ENCODE measurements around the gene TEX36.
A peak's percentile ranks its signal among the peaks of the same experiment; 100 is the strongest.

The TEX36 gene

GRCh38 chr10:125692601-125693523 lies 9.9 kb upstream of the TEX36 start:
- Histone ChIP-seq H3K27ac (peak overlapping the region; percentile 36), H3K4me1 (peaks cover 42% of the 10 kb centered on the region), H3K9ac (no peak overlapping the region), H3K36me3 (no peaks in the 10 kb centered on the region), H4K20me1 (no peaks in the 10 kb centered on the region), H3K4me2 (peak overlapping the region; percentile 69), H3K4me3 (no peak overlapping the region), H3K27me3 (no peaks in the 10 kb centered on the region), H3K9me3 (no peaks in the 10 kb centered on the region)
- no peak for TF ChIP-seq Cebpa-rat (IDR thresholded peaks at IDR 0.05)

- Histone ChIP-seq H3K4me1 (peaks cover 42% of the 10 kb centered on the region), H3K9me3 (no peaks in the 10 kb centered on the region), H3K27ac (peak overlapping the region; percentile 36), H3K9ac (peak overlapping the region; percentile 20; the same call in 1 of the 2 replicates), H3K4me3 (no peak overlapping the region), H3K4me2 (peak overlapping the region; percentile 69), H3K27me3 (no peaks in the 10 kb centered on the region), H3K36me3 (no peaks in the 10 kb centered on the region), H4K20me1 (no peaks in the 10 kb centered on the region)
- TF ChIP-seq Cebpa-rat (IDR thresholded peaks at IDR 0.05), result no peak
Observed at GRCh38 chr10:125692196-125692595, 9.2 kb upstream of the TEX36 start.

- Histone ChIP-seq H3K36me3 (no peaks in the 10 kb centered on the region), H3K4me3 (peak overlapping the region; percentile 5; the same call in 1 of the 2 replicates), H3K9ac (peak overlapping the region; percentile 20; the same call in 1 of the 2 replicates), H3K4me1 (peaks cover 42% of the 10 kb centered on the region), H3K4me2 (peak overlapping the region; percentile 69), H3K27ac (peak overlapping the region; percentile 19; the same call in 1 of the 2 replicates), H4K20me1 (no peaks in the 10 kb centered on the region), H3K27me3 (no peaks in the 10 kb centered on the region), H3K9me3 (no peaks in the 10 kb centered on the region)
- no peak for TF ChIP-seq Cebpa-rat (IDR thresholded peaks at IDR 0.05)
Observed at GRCh38 chr10:125691160-125691981, 8.4 kb upstream of the TEX36 start.

- H3K4me1 ChIP-seq, result peaks cover 47% of the 10 kb centered on the region
- no peak overlapping the region for H3K4me3 ChIP-seq
- peak overlapping the region; percentile 69 for H3K4me2 ChIP-seq
- H3K9ac ChIP-seq, result no peak overlapping the region
- no peaks in the 10 kb centered on the region for H3K9me3 ChIP-seq
- H3K36me3 ChIP-seq, result no peaks in the 10 kb centered on the region
- no peaks in the 10 kb centered on the region for H3K27me3 ChIP-seq
- no peak overlapping the region for H3K27ac ChIP-seq
- TF ChIP-seq Cebpa-rat (IDR thresholded peaks at IDR 0.05), result no peak
- H4K20me1 ChIP-seq, result no peaks in the 10 kb centered on the region
Observed at GRCh38 chr10:125689955-125690569, 7.1 kb upstream of the TEX36 start.

GRCh38 chr10:125687507-125688185 lies 4.7 kb upstream of the TEX36 start:
- Histone ChIP-seq H3K4me1 (peaks cover 50% of the 10 kb centered on the region), H3K9me3 (no peaks in the 10 kb centered on the region), H3K27ac (no peak overlapping the region), H3K4me2 (no peak overlapping the region), H4K20me1 (no peaks in the 10 kb centered on the region), H3K4me3 (no peak overlapping the region), H3K9ac (no peak overlapping the region), H3K36me3 (no peaks in the 10 kb centered on the region), H3K27me3 (no peaks in the 10 kb centered on the region)
- TF ChIP-seq Cebpa-rat (IDR thresholded peaks at IDR 0.05), result no peak

GRCh38 chr10:125684581-125684980 lies 1.6 kb upstream of the TEX36 start:
- H3K27me3 ChIP-seq, result no peaks in the 10 kb centered on the region
- peak overlapping the region; percentile 52 for H3K4me2 ChIP-seq
- peaks cover 21% of the 10 kb centered on the region for H3K4me1 ChIP-seq
- no peaks in the 10 kb centered on the region for H3K36me3 ChIP-seq
- H3K9ac ChIP-seq, result no peak overlapping the region
- 0 out of 2 replicates have a peak overlapping the region, but pooled peaks have one; percentile 13 for H3K27ac ChIP-seq
- H3K9me3 ChIP-seq, result no peaks in the 10 kb centered on the region
- H4K20me1 ChIP-seq, result no peaks in the 10 kb centered on the region
- no peak for TF ChIP-seq Cebpa-rat (IDR thresholded peaks at IDR 0.05)
- H3K4me3 ChIP-seq, result no peak overlapping the region

- Histone ChIP-seq H4K20me1 (no peaks in the 10 kb centered on the region), H3K4me2 (peak overlapping the region; percentile 52; the same call in 1 of the 2 replicates), H3K4me3 (no peak overlapping the region), H3K36me3 (no peaks in the 10 kb centered on the region), H3K27me3 (no peaks in the 10 kb centered on the region), H3K9me3 (peaks cover 3% of the 10 kb centered on the region), H3K4me1 (peaks cover 21% of the 10 kb centered on the region), H3K27ac (0 out of 2 replicates have a peak overlapping the region, but pooled peaks have one; percentile 3), H3K9ac (no peak overlapping the region)
- no peak for TF ChIP-seq Cebpa-rat (IDR thresholded peaks at IDR 0.05)
Observed at GRCh38 chr10:125683821-125684220, 858 bp upstream of the TEX36 start.

- Histone ChIP-seq H3K27me3 (no peaks in the 10 kb centered on the region), H3K36me3 (no peaks in the 10 kb centered on the region), H3K4me2 (no peak overlapping the region), H3K9ac (no peak overlapping the region), H3K9me3 (peaks cover 46% of the 10 kb centered on the region), H3K4me1 (peaks cover 10% of the 10 kb centered on the region), H4K20me1 (no peaks in the 10 kb centered on the region), H3K27ac (no peak overlapping the region), H3K4me3 (no peak overlapping the region)
- no peak for TF ChIP-seq Cebpa-rat (IDR thresholded peaks at IDR 0.05)
Observed at GRCh38 chr10:125679436-125679835, 3.5 kb downstream of the TEX36 start.

GRCh38 chr10:125672884-125673283 lies 10.1 kb downstream of the TEX36 start:
- no peaks in the 10 kb centered on the region for H3K27me3 ChIP-seq
- no peak overlapping the region for H3K9ac ChIP-seq
- H3K9me3 ChIP-seq, result peaks cover 64% of the 10 kb centered on the region
- no peak for TF ChIP-seq Cebpa-rat (IDR thresholded peaks at IDR 0.05)
- H4K20me1 ChIP-seq, result no peaks in the 10 kb centered on the region
- no peaks in the 10 kb centered on the region for H3K4me1 ChIP-seq
- no peaks in the 10 kb centered on the region for H3K36me3 ChIP-seq
- H3K4me3 ChIP-seq, result no peak overlapping the region
- H3K27ac ChIP-seq, result no peak overlapping the region
- no peak overlapping the region for H3K4me2 ChIP-seq

All from BLaER1 (cell line).